GM19397 (cell line): ENCODE measurements around the gene PRR5.

Source experiments
- ATAC-seq: cut with Tn5 transposase; IDR thresholded peaks from one replicate; pipeline ENCODE4 v1.9.1; 2021; ENCODE audit warnings: mild to moderate bottlenecking, moderate library complexity; ENCODE audit not compliant: unreplicated experiment

The PRR5 gene

DNA sequence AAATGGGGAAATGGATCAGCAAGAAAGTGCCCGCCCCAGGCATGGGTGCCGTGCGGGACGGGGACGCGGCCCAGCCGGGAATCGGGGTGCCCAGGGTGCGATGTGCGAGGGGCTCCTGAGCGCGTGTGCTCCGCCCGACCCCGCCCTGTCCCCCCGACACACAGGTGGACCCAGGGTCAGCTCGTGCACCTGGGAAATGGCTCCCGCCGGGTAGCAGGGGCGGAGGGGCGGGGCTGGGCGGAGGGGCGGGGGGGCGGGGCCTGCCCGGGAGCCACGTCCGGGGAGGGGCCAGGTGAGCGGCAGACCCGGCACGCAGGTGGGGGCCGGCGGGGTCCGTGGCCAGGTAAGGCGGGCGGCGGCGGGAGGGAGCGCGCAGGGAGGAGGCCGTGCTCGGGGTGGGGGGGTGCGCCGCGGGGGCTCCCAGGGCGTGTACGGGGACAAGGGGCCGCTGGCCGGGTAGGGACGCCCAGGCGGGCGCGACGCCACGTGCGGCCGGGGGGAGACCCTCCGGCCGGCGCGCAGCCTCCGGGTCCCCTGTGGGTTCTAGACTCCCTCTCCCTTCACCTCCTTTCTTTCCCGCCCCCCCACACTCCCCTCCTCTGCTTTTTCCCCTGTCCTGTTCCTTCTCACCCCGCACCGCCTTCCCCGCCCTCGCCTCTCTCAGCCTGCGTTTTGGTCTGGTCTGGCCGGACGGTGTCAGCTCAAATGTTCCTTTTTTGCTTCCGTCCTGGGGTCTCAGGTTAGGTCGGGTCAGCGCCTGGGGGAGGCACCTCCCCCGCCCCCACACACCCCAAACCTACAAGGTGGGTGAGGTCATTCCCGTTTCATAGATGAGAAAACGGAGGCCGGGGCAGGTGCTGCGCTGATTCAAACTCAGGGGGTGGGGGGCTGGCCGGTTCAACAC is 50.5 kb downstream of the PRR5 start, which contains the start of gene ARHGAP8:
Gene ARHGAP8 (plus strand): TSS at position 291 of the 904 bp plus-strand sequence. CDS start 33,953 bp downstream, outside the sequence.
- ATAC-seq, result no peak

DNA sequence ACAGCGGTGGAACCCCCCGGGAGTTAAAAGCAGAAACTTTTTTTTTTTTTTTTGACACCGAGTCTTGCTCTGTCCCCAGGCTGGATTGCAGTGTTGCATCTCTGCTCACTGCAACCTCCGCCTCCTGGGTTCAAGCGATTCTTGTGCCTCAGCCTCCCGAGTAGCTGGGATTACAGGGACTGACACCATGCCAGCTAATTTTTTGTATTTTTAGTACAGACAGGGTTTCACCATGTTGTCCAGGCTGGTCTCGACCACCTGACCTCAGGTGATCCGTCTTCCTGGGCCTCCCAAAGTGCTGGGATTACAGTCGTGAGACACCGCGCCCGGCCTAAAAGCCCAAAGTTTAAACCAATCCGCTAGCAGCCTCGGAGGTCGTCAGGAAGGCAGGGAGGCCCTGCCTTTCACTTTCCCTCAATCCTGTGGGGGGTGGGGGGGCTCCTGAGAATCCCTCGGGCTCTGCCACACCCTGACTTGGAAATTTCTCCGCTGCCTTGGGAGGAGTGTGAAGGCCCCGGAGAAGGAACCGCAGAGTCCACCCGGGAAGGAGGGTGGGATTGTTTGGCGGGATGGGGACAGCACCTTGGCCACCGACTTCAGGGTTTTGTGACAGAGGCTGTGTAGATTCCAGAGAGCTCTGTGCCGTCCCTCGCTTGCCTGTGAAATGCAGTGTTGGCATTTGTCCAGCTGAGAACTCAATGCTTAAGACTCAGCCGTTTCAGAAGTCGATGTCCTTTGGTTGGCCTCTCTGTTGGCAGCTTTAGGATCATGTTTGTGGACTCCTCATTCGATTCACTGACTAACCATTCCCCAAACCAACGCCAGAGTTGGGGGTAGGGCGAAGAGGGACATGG is 51.4 kb downstream of the PRR5 start:
- ATAC-seq, result no peak

DNA sequence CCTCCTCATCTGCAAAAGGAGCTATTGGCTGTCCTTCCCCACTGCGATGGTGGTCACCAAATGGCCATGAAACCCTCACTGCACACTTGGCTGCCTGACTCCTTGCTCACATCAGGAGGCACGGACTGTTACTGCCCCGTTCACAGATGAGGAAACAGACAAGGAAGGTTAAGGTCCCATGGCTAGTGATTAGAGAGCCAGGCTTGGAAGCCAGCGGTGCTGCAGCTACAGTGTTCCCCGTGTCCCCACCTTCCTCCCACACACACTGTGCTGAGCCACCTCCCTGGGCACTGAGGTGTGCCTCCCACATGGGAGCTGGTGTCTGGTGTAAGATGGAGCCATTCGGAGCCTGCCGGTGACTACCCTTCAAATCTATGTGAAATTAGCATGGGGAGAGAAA is 53.0 kb downstream of the PRR5 start:
- ATAC-seq, result no peak

DNA sequence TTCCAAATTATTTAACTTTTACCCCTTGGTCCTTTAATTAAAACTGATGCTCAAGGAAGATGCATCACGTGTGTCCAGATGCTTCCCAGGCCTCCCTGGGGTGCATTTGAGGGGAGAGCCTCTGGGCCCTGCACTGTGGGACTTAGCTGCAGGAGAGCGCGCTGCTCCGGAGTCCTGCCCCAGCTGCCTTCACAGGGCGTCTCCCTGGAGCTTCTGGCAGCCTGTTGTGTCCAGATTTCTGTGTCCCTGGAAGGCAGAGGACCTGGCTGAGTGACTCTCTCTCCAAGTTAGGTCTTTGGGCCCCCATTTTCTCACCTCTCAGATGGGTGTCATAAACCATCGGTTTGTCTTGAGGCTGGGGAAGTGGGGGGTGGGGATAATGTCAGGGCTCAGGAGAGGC is 53.4 kb downstream of the PRR5 start:
- no peak for ATAC-seq

DNA sequence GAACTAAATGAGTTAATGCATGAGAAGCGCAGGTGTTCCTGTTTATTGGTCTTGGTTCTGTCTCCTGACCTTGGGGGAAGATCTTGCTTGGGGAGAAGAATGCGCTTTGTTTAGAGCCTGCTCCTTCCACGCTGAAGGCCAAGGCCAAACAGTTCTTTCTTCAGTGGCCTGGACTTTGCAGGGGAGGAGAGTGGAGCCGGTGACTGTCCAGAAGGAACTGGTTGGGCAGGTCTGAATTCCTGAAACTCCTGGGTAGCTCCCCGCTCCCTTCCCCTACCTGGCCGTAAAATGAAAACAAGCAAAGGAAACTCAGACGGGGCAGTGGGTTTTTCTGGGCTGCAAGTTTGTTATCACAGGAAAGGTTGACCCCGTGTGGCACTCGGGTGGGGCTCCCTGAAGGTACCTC is 54.0 kb downstream of the PRR5 start:
- ATAC-seq, result no peak

GRCh38 chr22:44758344-44758973 is 56.5 kb downstream of the PRR5 start:
- ATAC-seq, result no peak

DNA sequence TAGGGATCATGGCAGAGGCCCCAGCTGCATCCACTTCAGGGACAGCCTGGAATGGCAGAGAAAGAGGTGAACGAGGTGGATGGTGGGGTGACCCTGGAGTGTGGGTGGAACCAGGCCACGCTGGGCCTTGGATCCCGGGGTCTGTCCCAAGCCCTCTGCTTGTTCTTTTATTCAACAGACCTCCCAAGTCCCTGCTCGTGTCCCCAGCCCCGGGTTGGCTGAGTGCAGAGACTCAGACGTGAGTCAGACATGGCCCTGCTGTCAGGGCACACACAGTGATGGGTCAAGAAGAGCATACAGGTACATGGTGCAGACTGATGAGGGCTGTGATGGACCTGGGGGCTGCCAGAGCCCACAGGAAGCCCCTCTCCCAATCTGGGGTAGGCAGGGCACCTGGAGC is 57.0 kb downstream of the PRR5 start:
- ATAC-seq, result no peak

DNA sequence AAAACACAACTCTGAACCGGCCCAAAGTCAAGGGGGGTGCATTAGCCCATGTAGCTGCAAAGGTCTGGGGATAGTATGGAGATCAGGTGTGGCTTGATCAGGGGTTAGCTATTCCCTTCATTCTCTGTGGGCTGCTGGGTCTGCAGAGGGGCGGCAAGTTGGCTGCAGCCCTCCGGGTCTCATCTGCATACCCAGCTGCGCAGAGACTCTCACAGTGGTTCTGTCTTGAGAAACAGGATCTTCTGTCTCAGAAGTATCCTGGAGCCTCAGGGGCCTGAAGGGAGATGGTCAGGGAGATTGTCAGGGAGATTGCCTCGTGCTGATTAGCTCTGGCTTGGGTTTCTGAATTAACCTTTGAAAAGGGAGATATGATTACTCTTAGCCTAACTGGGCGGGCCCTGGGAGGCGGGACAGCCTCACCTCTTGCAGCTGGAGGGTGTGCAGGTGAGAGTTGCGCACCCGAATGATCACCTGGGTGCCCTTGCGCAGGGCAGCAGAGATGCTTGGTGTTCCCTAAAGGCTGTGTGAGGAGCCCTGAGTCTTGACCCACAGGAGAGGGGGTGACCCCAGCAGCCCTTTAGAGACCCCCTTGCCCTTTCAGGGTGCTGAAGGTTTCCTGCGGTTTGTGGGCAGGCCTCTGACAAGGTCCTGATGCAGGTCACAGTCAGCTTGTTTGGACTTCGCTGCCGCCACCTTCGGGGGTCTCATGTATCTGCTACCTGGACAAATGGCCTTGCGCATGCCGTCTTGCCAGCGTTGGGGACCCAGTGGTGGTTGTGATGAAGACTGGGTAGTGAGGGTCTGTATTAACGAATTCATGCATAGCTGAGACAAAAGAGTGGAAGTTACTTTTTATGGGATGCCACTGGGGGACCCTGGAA is 57.7 kb downstream of the PRR5 start:
- ATAC-seq, result no peak

DNA sequence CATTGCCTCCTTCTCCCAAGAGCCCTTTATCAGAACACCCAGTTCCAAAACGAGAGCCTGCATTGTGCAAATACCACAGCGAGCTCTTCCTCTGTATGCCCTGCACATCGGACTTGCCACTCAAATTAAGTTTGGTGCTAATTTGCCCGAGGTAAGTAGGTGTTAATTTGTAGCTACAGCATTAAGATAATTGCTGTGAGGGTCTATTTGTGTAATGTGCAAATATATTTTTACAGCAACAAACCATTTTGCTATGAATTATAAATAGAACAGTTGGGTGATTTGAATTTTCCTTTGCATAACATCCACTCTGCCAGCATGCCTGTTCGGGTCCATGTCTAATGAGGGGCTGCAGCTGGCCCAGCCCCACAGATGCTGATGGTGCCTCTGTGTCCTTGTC is 58.5 kb downstream of the PRR5 start:
- ATAC-seq, result no peak

DNA sequence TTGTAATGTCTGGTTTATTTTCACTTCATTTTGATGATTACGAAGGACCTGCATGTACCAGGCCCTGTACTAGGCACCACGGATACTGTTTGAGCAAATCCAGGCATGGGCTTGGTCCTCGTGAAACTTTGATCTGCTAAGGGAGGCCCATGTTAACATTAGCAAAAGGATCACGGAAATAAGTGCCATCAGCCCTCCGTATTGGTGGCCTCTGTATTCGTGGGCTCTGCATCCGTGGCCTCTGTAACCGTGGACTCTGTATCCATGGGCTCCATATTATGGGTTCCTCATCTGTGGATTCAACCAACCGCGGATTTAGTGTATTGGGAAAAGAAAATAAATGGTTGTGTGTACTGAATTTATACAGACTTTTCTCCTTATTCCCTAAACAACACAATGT is 59.0 kb downstream of the PRR5 start:
- ATAC-seq, result no peak

- no peak for ATAC-seq
Measured at GRCh38 chr22:44764373-44764772, 62.4 kb downstream of the PRR5 start.

- no peak for ATAC-seq
Measured at GRCh38 chr22:44764974-44765373, 63.0 kb downstream of the PRR5 start.

DNA sequence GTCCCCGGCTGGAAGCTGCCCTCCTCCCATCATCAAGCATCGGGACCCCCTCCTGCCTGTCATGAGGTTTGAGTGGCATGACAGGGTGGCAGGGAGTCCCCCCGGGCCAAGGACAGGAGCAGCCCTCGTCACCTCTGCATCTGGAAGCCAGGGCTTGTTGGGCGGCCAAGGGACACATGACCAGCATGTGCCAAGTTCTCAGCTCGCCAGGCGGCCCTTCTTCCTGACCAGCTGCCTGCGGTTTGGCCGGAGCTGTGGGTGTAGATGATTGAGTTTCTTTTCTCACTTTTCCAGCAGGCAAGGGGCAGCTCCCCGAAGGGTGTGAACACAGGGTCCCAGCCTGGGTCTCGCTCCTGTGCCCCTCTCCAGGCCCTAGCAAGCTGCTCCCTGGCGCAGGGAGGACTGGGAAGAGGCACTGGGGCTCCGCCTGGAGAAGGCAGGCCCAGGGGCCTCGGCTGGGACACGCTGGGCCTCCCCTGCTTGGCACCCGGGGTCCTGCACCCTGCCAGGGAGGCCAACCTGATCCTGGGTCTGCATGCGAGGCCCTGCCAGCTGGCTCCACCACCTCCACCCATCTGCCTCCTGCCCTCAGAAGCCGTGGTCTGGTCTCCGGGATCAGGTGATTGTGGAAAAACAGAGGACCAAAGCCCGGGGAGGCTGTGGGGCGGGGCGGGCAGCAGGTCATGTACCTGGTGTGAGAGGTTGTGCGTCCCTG is 63.7 kb downstream of the PRR5 start:
- no peak for ATAC-seq

GRCh38 chr22:44773082-44773481 is 71.1 kb downstream of the PRR5 start:
- no peak for ATAC-seq

- no peak for ATAC-seq
Measured at GRCh38 chr22:44775862-44776261, 73.9 kb downstream of the PRR5 start.

- ATAC-seq, result no peak
Measured at GRCh38 chr22:44776605-44777363, 74.8 kb downstream of the PRR5 start.

DNA sequence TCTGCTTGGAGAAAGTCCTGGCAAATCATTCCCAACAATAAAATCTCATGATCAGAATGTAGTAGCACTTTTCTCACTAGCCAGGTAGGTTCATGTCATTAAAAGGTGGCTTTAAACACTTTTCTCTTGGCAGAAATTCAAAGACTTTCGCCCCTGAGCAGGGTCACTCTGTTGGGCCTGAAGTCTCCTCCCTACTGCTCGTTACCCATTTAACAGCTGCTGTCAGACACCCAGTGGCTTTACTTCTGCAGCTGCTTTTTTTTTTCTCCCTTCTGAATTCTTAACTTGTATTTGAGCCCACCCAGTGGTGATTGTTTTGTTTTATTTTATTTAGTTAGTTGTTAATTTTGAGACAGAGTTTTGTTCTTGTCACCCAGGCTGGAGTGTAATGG is 75.4 kb downstream of the PRR5 start:
- ATAC-seq, result no peak

GRCh38 chr22:44780876-44781449 is 79.0 kb downstream of the PRR5 start:
- ATAC-seq, result no peak
